GM04503 (cell line): Measurements from ENCODE around the gene AEBP2.
A peak's percentile ranks its signal among the peaks of the same experiment; 100 is the strongest.
"Not testable (repeated sequence)": the region's sequence is repeated elsewhere in the genome, so short reads cannot be mapped to it uniquely, and the experiment has no call there.

Experiments used
- DNase-seq: peaks from one replicate; pipeline ENCODE4 v3.0.0-alpha.2; 2012; ENCODE audit warnings: low read depth

AEBP2 gene, protein sequence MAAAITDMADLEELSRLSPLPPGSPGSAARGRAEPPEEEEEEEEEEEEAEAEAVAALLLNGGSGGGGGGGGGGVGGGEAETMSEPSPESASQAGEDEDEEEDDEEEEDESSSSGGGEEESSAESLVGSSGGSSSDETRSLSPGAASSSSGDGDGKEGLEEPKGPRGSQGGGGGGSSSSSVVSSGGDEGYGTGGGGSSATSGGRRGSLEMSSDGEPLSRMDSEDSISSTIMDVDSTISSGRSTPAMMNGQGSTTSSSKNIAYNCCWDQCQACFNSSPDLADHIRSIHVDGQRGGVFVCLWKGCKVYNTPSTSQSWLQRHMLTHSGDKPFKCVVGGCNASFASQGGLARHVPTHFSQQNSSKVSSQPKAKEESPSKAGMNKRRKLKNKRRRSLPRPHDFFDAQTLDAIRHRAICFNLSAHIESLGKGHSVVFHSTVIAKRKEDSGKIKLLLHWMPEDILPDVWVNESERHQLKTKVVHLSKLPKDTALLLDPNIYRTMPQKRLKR

DNA sequence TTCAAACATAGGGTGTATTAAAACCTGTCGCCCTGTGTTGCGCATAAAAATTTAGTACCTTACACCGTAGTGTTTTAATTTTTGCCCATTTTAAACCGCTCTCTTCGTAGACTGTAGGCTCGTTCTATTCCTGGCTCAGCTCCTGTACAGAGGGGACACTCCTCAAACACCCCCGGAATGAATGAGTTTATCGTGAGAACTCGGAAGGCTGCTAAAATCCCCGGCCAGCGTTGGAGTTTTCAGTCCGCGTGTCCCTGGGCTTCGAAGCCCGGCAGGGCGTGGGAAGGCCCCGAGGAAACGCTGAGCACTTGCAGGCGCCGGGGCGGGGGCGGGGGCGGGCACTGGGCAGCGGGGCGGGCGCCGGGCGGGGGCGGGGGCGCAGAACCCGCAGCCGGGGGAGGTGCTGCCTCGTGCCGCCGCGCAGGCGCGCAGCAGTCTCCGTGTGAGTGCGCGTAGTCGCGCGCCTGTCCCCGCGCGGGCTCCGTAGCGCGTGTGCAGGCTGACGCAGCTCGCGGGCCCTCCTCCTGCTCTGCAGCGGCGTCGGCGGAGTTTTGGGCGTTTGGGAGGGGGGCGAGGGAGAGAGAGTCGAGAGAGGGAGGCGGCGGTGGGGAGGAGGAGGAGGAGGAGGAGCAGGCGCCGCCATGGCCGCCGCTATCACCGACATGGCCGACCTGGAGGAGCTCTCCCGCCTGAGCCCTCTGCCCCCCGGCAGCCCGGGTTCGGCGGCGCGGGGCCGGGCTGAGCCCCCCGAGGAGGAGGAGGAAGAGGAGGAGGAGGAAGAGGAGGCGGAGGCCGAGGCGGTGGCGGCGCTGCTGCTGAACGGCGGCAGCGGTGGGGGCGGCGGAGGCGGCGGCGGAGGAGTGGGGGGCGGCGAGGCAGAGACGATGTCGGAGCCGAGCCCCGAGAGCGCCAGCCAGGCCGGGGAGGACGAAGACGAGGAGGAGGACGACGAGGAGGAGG lies at the start of gene AEBP2:
Gene AEBP2, plus strand, starts transcription at position 434 of the 960 bp plus-strand sequence. Its CDS starts 208 bp downstream, at position 642.
- DNase-seq: peak; percentile 68

DNA sequence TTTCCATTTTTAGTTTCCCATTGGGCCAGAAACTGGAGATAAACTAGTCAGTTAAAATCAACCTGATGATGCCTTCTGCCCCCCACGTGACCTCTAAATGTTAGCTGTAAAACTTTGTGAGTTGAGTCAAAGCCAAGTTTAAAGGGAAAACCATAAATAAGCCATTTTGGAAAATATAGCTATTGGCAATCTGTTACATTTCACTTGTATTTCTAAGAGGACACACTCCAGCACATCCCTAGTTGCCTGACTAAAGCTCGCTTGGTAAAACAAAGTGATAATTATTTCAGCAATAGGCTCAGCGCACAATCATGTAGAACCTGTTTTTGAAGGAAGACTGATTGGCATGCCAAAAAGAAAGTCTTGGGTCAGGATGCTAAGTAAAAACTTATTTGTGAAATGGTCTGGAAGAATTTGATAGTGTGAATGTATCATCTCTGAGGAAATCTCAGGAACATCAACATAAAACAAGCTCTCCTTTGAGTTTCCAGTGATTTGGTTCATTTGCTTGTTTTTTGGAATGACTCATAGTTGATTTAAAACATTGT lies 49.2 kb upstream of the AEBP2 start:
- no peak for DNase-seq

DNA sequence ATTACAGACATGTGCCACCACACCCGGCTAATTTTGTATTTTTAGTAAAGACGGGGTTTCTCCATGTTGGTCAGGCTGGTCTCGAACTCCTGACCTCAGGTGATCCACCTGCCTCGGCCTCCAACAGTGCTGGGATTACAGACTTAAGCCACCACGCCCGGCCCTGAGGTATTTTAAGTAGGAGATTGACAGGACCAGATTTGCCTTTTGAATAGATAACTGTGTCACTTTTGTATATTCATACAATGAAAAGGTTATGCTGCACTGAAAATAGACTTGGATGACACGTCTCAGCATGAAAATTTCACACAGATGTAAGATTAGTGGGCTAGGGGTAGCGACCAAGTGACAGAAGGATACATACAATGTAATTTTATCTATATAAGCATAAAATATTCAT lies 46.6 kb upstream of the AEBP2 start:
- not testable (repeated sequence) for DNase-seq

DNA sequence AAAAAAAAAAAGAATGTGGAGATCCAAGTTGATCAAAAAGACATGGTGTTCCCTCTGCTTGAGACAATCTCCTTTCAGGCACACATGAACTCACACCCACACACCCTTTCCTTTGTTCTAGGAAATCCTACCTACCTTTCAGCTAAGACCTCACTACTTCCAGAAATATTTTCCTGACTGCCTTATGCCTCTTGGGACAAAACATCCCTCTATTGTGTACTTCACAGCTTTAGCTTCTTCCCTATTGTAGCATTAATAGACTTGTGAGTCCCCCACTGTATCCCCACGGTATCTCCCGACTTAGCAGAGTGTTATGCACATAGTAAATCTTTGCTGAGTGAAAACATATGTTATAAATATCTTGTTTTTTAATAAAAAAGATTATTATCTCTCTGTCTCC lies 44.9 kb upstream of the AEBP2 start:
- no peak for DNase-seq

DNA sequence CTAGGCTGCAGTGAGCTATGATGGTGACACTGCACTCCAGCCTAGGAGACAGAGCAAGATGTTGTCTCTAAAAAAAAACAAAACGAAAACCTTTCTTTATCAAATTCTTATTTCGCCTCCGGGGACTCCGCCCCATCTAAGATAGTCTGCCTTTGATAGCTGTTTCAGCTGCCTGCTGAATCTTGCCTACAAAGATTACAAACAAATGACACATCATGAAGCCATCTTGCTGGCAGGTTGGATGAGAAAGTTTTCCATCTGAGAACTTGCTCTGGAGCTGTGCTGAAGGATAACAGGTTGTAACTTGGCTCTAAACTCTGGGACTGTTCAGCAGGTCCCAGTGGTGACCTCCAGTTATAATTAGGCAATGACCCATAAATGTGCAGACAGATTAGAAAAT lies 41.8 kb upstream of the AEBP2 start:
- no peak for DNase-seq

DNA sequence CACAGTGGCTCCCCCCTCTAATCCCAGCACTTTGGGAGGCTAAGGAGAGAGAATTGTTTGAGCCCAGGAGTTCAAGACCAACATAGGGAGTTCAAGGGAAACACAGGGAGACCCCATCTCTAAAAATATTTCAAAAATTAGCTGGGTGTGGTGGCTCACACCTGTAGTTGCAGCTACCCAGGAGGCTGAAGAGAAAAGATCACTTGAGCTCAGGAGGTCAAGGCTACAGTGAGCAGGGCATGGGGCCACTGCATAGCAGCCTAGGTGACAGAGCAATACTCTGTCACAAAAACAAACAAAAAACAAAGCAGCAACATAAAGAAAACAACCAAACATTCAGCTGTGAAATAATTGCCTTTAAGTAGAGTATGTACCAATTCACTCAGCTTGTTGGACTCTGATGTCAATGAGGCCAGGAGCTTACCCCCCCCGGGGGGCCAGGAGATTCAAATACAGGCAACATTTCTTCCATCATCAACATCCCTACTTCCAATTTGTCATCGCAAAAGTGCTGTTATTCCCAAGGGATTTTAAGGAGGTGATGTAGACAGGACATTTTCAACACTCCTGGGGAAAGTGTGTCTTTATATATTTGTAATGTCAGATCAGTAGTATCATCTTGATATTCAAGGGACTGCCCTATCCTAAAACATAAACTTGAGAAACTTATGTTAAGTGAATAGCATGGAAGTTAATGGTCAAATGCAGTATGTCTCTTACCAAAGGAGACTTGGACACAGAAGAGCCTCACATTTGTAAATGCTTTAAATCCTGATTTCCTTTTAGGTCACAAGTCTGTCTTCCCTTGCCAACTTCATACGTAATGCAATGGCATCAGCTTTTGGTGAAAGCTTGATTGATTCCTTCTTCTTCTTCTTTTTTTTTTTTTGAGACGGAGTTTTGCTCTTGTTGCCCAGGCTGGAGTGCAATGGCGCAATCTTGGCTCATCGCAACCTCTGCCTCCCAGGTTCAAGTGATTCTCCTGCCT lies 40.6 kb upstream of the AEBP2 start:
- no peak for DNase-seq

DNA sequence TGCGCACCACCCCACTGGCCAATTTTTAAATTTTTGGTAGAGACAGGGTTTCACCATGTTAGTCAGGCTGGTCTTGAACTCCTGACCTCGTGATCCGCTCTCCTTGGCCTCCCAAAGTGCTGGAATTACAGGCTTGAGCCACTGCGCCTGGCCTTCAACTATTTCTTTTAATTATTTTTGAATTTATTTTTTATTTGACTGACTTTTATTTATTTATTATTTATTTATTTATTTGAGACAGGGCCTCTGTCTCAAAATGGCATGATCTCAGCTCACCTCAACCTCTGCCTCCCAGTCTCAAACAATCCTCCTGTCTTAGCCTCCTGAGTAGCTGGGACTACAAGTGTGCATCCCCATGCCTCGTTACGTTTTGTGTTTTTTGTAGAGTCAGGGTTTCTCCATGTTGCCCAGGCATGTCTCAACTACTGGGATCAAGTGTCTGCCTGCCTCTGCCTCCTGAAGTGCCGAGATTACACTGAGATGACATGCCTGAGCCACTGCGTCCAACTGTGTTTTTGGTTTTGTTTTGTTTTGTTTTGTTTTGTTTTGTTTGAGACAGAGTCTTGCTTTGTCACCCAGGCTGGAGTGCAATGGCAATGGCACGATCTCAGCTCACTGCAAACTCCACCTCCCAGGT lies 38.5 kb upstream of the AEBP2 start:
- DNase-seq: not testable (repeated sequence)

DNA sequence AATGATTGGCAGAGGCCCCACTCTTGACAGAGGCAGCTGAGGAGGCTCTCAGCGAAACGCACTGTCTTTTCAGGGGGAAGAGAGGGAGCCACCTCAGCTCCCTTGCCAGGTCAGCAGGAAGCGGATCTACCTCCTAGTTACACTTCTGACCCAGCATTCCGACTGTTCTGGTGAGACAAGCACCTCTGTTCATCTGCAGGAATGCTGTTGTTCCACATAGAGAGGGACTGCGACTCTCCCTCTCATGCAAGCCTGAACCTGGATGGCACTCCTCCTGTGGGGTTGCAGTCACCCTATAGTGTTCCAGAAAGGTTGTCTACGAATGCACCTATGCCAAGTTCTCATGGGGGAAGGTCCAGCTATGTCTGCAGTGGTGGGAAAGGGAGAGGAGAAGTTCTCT lies 37.1 kb upstream of the AEBP2 start:
- DNase-seq: no peak

DNA sequence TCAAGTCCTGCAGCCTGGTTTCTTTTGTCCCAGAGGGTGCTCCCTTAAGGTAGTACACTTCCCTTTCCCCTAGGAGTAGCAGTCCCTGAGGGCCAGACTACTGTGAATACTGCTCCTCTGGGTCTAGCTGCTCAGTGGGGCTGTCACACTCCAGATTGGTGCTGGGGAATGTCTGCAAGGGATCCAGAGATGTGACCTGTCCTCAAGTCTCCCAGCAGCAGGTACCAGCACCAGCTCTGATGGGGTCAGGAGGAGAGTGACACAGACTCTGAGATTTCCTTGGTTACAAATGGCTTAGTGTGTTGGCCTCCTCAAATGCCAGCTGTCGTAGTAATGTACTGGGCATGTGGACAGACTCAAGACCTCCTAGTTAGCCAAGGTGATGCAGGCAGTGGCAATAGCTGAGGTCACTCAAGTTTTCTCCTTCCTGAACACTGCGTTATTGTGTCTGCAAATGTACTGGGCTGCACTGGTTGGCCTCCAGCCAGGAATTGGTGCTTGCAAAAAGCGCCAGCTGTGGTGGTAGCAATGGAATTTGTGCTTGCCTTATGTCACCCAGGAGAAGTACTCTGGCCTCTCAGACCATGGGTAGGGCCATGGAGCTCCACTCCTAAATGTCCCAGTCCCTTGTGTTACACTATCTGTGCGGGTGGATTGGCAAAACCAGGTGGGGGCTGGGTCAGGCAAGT lies 36.4 kb upstream of the AEBP2 start:
- no peak for DNase-seq

DNA sequence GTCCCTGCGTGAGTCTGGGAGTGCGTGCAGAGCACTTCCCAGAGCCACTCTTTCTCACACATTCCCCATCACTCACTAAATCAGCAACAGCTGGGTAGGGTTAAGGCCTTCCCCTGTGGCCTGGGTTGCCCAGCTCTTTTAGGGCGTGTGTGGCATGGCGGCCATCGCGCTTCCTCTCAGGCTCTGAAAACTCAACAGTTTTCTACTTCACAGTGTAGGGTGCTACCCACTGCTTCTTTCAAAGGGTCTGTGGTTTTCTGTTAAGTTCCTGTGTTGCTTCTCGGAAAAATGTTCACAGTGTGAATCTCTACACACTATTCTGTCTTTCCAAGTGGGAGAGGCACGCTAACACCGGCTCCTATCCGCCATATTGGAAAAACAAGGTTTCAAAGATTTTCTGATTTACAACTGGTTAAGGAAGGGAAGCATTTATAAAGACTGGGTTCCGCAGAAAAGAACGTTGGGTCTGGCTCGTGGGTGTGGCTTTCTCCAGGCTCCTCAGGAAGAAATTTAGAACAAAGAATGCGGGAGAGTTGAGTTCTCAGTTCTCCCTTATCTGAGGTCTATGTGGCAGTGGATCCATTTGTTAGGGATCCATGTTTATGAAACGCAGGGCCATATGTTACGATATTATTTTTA lies 34.9 kb upstream of the AEBP2 start:
- no peak for DNase-seq

DNA sequence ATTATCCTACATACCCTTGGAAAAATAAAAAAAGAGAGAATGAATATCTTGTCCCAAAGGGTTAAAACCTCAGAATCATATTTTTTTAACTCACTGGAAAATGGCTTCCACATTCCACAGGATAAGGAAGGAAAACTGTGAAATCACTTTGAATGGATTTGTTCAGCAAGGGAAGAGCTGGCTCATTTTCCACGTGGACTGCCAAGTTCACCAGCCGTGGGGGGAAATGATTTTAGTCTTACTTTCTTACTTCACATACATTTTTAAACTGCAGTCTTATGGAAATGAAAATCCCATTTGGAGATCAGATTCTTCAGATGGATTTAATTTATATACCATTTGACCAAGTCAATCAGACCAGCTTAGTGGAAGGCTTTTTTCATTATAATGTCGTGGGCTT lies 29.9 kb upstream of the AEBP2 start:
- DNase-seq: no peak

DNA sequence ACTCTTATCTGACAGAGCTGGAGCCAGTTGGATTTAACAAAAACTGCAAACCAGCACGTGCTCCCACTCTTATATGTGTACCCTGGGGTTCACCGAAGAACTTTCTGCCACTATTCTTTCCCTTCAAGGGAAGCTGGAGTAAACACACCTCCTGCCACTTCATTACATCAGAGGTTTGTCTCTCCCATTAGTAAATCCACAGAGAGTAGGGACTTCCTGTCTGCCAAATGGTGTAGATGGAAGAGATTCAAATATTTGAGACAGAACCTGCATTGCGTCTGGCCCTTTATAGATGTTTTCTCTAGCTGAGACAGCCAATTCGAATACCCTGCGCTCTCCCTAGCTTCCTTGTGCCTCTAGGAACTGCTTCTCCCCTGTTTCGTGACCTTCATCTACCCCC lies 29.1 kb upstream of the AEBP2 start:
- DNase-seq: no peak

DNA sequence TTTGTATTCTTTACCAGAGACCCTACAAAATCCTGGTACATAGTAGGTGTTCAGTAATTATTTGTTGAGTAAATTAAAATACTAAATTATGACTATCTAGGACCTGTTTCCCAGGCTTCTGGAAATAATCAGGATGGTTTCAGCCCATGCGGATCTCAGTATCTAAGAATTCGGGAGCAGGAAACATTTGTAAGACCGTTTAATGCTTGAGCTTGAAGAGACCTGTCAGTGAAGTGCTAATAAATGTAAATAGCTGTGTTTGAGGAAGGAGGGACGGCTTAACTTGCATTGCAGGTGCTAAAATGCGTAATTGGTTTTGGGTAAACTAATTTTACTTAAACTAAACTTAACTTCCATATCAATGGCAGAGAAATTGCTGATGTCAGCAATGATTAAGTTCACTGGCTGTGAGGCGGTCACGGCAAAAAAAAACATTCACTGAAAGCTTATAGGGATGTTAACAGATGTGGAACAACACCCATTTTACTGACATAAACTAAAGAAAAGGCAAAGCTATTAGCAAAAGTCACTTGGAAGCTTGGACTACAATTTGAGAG lies 28.6 kb upstream of the AEBP2 start:
- DNase-seq: no peak

DNA sequence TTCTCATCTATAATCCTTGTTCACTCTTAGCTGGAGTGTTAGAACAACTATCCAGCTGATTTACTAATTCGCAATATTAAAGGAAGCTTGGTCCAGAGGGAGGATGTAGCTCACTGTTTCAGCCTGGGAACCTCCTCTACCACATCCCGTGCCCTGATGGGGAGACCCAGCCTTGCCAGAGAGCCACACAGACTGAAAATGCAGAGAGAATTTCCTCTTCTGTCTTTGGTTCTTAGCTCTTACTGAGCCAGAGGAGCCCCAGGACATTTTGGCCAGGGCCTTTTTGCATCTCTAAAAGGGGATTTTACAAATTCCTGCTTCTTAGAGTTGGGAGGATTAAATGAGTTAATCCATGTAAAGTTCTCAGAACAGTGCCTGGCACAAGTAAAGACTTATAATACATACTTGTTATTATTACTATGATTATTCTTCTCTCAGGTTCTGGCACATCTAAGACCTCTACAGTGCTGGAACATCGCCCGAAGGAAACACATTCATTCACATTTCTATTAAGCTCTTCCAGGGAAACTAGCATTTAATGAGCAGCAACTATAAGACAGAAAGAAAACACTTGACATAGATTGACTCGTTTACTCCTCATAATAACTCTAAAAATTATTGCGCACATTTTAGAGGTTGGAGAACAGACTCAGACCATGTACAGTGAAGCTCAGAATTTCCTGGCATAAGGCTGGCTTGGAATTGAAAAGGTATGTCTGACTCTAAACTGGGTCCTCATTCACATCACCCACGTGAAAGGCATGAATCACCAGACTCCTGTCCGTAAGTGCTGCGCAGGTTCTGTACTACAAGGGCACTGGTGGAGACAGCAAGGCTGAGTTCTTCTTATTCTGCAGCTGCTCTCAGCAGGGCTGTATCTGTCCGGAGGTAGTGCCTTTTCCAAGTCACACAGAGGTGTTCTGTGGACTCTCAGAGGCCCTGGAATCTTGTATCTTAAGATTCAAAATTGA lies 27.8 kb upstream of the AEBP2 start:
- no peak for DNase-seq

DNA sequence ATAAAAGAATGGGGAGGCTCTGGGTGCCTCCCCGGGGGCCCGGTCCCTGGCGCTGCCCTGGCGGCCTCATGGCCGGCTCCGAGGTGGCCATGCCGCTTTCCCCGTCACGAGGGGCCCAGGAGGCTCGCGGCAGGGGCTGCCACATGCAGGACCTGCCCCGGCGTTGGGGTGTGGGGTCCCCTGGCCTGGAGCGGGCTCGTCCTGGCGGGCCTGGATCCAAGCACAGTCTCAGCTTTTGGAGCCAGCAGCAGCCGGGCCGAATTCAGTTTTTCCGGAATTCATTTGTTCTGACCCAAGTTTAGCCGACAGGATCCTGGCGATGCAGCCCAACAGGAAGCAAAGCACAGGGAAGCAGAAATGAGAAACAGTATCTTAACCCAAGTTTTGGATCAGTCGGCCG lies 26.4 kb upstream of the AEBP2 start:
- DNase-seq: no peak

DNA sequence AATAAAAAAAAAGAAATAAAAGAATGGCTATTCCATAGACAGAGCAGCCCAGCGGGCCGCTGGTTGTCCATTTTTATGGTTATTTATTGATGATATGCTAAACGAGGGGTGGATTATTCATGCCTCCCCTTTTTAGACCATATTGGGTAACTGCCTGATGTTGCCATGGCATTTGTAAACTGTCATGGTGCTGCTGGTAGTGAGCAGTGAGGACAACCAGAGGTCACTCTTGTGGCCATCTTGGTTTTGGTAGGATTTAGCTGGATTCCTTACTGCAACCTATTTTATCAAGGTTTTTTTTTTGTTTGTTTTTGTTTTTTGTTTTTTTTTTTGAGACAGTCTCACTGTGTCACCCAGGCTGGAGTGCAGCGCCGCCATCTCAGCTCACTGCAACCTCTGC lies 25.7 kb upstream of the AEBP2 start:
- not testable (repeated sequence) for DNase-seq

DNA sequence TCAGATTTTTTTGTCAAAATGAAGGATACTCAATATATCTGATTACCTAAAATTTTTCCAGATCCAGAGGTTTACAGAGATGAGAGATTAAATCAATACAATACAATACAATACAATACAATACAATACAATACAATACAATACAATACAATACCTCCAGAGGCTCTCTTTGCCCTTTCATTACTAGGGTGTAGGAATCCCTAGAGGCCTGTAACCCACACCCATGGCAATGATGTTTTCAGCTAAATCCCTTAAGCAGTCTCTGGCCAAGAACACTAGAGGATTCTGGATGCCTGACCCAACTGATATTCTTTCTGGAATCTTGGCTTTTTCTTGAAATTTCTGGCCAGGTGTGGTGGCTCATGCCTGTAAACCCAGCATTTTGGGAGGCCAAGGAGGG lies 23.7 kb upstream of the AEBP2 start:
- no peak for DNase-seq

DNA sequence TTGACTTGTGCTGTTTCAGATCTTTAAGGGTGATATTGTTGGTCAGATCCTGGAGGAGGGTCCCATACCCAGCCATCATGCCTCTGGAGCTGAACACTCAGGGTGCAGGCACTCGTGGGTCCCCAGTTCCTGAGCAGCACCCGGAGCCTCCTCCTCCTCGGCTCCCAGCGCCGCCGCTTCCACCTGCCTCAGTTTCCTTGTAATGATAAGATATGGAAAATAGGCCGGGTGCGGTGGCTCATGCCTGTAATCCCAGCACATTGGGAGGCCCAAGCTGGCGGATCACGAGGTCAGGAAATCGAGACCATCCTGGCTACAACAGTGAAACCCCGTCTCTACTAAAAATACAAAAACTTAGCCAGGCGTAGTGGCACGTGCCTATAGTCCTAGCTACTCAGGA lies 20.2 kb upstream of the AEBP2 start:
- no peak for DNase-seq
